ENCODE results near the gene IL19.

DNA sequence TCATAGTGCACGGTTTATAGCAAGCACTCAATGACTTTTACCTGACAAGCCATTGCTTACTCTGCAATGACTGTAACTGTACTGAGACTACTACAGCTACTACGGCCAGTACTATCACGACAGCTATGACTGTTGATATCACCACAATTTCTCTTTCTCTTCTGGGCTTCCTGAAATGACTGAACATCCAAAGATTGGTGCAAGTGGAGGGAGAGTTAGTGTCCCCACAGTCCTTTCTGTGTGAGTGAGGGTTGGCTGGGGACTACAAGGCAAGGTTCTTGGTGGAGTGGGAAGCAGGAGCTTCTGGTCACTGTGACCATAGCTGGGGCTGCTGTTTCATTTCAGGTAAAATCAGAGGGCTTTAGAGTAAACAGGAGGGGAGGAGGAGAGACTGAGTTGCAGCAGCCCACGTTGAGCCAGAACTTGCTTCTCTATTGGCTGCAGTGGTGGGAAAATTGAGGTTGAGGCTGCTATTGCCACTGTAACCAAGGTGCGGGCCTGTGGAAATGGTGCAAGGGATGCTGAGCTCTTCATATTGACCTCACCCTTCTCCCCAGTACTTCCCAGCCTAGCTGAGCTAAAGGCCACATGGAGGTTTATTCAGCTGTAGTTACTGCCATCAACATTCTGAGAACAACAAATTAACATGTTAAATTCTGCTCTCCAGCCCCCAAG is 15.8 kb downstream of the IL19 start:
- TF ChIP-seq, protein P1, sequence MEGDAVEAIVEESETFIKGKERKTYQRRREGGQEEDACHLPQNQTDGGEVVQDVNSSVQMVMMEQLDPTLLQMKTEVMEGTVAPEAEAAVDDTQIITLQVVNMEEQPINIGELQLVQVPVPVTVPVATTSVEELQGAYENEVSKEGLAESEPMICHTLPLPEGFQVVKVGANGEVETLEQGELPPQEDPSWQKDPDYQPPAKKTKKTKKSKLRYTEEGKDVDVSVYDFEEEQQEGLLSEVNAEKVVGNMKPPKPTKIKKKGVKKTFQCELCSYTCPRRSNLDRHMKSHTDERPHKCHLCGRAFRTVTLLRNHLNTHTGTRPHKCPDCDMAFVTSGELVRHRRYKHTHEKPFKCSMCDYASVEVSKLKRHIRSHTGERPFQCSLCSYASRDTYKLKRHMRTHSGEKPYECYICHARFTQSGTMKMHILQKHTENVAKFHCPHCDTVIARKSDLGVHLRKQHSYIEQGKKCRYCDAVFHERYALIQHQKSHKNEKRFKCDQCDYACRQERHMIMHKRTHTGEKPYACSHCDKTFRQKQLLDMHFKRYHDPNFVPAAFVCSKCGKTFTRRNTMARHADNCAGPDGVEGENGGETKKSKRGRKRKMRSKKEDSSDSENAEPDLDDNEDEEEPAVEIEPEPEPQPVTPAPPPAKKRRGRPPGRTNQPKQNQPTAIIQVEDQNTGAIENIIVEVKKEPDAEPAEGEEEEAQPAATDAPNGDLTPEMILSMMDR (IDR thresholded peaks at IDR 0.05; ENCODE audit: insufficient read depth, low read length, poor library complexity, severe bottlenecking): no peak
- TF ChIP-seq EZH2phosphoT487 (conservative IDR thresholded peaks at IDR 0.05; ENCODE audit: low read length): no peak
